HG03432 (cell line): ENCODE measurements around the gene PASK.
A peak's percentile ranks its signal among the peaks of the same experiment; 100 is the strongest.

Source experiments
- ATAC-seq: cut with Tn5 transposase; IDR thresholded peaks from one replicate; pipeline ENCODE4 v1.9.1; 2021; ENCODE audit warnings: mild to moderate bottlenecking, moderate library complexity; ENCODE audit not compliant: unreplicated experiment

The PASK gene

GRCh38 chr2:241087420-241088268 lies 61.6 kb downstream of the PASK start:
- peak; percentile 86 for ATAC-seq

GRCh38 chr2:241084856-241085444 lies 64.3 kb downstream of the PASK start:
- ATAC-seq, result no peak

DNA sequence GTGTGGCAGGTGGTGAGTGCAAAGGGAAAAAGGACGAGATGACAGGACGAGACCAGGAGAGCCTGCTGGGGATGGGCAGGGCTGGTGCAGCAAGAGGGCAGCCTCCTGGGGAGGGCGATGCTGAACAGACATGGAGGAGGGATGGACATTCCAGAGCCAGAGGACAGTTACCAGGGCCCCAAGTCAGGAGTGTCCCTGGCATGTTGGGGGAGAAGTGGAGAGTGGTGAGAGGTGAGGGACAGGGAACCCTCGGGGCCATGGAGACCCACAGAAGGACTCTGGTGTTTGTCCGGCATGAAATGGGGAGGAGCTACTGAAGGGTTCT lies 66.2 kb downstream of the PASK start:
- no peak for ATAC-seq

DNA sequence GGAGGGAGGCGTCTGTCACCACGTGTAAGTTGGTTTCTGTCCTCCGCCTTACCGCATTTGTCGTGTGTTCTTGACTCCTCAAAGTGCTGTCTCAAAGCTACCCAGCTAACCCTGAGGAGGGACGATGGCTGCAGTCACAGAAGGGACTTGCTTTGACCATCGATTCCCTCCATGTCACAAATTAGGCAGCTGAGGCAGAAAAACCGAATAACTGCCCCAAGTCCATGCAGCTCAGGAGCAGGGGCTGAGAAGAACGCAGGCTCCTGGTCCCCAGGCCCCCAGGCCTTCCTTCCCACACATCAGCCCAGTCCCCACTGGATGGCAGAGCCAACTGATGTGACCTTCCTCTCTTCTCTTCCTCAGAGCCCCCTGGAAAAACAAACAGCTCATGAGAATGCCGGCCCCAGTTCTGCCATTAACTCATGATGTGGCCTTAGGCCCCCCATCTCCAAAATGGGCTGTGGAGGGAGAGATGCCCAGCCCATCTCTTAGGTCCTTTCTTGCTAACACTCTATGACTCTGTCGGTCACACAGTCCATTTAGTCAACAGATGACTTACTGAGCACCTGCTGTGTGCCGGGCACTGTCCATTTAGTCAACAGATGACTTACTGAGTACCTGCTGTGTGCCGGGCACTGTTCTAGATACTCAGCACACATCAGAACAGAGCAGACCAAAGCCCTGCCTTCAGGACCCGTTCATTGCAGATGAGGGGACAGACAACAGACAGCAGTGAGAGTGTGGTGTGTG lies 66.8 kb downstream of the PASK start:
- no peak for ATAC-seq

DNA sequence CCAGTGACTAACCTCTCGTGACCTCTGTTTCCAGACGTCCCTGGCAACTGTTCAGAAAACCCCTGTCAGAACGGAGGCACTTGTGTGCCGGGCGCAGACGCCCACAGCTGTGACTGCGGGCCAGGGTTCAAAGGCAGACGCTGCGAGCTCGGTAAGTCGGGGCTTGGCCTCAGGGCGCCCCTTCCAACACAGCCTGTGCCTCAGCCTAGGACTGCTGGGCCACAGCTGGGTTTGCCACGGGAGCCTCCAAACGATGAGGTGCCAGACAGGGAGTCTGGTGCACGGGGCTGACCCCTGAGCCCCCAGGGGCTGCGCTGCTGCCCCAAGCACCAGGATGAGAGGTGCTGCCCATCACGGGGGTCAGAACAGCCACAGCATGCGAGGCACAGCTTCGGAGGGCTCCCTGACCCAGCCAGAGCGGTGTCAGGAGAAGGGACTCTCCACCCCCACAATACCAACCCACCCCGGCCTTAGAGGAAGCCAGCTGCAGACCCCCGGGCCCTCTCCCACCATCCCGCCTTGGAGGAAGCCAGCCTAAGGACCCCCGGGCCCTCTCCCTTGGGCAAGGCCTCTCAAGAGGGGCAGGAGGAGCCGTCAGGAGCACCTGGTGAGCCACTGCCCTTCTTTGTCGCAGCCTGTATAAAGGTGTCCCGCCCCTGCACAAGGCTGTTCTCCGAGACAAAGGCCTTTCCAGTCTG lies 67.5 kb downstream of the PASK start:
- no peak for ATAC-seq

- ATAC-seq, result no peak
These were observed 68.1 kb downstream of the PASK start for GRCh38 chr2:241081190-241081642.

- no peak for ATAC-seq
These were observed 68.7 kb downstream of the PASK start for GRCh38 chr2:241080405-241081189.

GRCh38 chr2:241074901-241075540 lies 74.3 kb downstream of the PASK start:
- no peak for ATAC-seq

DNA sequence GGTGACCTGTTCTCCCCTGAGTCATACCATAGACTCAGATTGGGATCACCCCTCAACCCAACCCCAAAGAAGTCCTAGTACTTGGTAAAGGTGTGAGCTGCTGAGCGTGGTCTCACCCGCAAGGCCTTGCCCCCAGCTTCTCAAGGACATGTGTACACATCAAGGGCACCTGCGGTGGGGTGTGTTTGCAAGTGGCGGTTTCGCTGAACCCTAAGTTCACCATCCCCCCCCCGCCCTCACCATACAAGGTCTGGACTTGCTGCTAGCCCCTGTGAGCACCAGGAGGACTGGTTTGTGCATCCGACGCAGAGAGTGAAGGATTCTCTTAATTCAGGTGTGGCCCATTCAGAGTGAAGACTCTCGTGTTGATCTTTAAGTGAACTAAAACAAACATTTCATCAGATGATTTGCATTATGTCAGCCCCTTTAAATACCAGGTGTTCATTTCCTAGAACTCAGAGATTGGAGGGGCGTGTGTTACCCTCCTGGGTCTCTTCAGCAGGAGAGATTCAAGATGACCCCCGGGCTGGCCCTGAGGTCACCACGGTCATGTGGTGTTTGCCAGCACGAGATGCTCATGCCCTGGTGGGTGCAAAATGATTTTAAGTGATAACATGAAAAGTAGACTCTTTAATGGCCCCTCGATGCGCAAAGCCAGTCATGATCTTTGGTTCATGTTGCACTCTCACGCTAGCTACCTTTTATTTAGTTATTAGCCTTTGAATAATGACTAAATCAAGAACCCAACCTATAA lies 75.0 kb downstream of the PASK start:
- no peak for ATAC-seq

GRCh38 chr2:241073166-241074064 lies 75.9 kb downstream of the PASK start:
- no peak for ATAC-seq

- ATAC-seq, result no peak
These were observed 76.6 kb downstream of the PASK start for GRCh38 chr2:241072553-241073165.

- ATAC-seq, result no peak
These were observed 77.1 kb downstream of the PASK start for GRCh38 chr2:241072151-241072550.

GRCh38 chr2:241071677-241072111 lies 77.6 kb downstream of the PASK start:
- no peak for ATAC-seq

- ATAC-seq, result no peak
These were observed 78.2 kb downstream of the PASK start for GRCh38 chr2:241070811-241071676.

- ATAC-seq, result no peak
These were observed 78.9 kb downstream of the PASK start for GRCh38 chr2:241070361-241070760.

DNA sequence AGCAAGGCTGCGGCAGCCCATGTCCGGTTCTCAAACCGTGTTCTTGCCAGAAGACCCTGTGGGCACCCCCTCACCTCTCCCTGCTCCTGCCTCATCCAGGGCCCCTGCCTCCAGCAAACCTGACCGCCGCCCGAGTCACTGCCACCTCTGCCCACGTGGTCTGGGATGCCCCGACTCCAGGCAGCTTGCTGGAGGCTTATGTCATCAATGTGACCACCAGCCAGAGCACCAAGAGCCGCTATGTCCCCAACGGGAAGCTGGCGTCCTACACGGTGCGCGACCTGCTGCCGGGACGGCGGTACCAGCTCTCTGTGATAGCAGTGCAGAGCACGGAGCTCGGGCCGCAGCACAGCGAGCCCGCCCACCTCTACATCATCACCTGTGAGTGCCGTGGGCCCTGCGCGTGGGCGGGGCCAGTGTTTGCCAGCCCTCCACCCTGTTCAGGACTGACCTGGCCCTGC lies 79.4 kb downstream of the PASK start:
- no peak for ATAC-seq
